ENCODE data around the gene GPR135.

Gene GPR135, protein sequence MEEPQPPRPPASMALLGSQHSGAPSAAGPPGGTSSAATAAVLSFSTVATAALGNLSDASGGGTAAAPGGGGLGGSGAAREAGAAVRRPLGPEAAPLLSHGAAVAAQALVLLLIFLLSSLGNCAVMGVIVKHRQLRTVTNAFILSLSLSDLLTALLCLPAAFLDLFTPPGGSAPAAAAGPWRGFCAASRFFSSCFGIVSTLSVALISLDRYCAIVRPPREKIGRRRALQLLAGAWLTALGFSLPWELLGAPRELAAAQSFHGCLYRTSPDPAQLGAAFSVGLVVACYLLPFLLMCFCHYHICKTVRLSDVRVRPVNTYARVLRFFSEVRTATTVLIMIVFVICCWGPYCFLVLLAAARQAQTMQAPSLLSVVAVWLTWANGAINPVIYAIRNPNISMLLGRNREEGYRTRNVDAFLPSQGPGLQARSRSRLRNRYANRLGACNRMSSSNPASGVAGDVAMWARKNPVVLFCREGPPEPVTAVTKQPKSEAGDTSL

DNA sequence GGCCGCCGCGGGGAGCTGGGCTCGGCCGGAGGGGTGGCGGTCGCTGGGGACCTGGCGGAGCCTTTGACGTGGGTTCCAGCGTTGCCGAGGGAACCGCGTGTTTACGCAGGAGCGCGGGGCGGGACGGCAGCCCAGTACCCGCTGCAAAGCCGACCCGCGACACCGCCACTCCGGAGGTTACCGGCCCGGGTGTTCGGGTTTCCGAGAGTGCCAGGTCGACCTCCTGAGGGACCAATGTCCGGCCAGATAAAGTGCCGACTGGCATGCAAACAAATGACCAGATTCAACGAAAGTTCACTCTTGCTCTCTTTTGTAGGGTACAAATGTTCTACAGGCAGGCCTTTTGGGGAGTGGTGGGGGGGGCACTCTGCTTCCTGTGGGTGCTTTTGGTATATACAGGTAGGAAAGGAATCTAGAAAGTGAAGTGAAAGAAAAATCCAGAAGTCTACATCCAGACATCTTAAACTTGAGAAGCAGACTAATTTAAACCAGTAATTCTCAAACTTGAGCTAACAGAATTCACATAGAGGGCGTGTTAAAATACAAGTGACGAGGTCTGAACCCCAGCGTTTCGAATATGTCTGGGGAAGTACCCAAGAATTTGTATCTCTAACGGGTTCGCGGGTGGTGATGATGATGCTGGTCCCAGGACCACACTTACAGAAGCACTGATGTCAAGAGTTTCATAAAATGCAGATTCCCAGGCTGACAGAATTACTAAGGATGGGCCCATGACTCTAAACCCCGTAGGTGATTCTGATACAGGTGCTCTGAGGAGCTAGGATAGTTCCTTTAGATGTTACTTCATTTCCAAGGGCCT is at the start of gene GPR135:
Gene GPR135 (minus strand): TSS at position 65 of the 820 bp plus-strand sequence. CDS start 154 bp downstream, outside the sequence.
- peak in 33 of 56 donors; percentile 27 to 83 (median 63) for DNase-seq

DNA sequence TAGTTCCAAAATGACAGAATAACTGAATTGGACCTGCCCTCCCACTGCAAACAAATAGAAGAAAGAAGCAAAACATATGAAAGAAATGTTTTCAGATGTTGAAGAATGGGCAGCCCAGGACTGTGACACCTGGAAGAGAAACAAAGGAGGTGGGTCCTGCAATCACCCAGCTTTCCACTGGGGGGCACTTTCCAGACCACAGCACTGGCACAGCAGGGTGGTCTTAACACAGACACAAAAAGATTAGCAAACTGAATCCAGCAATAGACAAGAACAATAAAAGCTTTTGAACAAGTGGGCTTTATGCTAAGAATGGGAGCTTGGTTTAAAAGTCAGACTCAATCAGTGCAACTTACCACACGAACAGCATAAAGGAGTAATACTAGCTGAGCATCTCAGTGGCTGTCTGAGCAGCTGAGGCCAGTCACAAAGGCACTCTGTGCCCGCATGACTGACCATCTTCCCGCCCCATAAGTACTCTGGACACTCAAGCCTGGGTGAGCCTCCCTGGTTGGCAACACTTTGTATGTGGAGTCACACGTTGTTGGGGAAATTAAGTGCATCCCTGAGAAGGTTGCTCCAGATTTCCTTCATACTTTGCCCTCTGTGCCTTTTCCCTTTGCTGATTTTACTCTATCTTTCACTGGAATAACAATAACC is 46.9 kb upstream of the GPR135 start:
- DNase-seq = peak in 2 of 56 donors; percentile 1 to 4

DNA sequence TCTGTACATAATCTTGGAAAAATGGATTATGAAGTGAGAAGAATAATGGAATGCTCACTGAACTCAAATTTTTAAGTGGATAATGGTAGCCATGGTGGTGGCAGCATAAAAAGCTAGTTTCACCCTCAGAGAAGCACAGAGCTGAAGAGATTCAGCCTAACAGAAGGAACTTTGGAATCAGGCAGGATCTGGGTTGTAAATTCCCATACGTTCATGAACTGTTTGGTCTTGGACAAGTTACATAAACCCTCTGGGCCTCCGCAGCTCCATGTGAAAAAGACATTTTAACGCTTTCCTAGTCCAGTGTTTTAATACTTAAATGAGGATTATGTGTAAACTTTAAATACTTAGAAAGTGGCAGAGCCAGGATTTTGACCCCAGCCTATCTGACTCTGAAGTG is 45.8 kb upstream of the GPR135 start:
- DNase-seq = no peak

DNA sequence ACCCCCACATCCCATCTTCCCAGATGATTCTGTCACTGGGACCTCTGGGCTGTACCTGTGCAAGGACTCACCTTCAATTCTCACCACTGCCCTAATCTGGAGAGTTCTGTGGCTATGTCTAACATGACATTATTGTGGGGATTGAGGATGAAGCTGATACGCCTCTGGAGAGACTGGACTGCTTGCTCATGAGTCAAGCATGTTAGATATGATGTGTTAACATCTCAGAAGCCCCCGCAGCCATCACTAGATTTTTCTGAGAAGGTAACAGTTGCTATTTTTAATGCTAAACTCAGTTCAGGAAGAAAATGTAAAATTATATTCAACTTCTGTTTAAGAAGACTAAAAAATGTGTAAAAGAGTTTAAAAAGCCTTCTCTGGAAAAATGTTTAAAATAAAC is 44.8 kb upstream of the GPR135 start:
- no peak for DNase-seq

DNA sequence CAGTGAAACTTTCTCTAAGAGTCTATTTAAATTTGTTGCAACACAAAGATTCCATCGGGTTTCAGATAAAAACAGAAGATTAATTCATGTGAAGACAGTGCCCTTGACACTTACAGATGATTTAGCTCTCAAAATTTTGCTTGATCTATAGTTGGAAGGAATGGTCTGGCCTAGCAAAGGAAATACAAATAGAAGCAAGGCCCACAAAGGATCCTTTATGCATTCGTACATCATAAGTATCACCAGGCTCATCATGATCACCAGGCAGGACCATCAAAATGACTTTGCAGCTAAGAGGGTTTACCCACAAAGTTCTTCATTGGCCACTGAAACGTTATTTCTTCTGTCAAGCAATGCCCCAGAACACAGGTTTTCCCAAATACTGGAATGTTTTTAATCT is 43.9 kb upstream of the GPR135 start:
- DNase-seq = no peak

DNA sequence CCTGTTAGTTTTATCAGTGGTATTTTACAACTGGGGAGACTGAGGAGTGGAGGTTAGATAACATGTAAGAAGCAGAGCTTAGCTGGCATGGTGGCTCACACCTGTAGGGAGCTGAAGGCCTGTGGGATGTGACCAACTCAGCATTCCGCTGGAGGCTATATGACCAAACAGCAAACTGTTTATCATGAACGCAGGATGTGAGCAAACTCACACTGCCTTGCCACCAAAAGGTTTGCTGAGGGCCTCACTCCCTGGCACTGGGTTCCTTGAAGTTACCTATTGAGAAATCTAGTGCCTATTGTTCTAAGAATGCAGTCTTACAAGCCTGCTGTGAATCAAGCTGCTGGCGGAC is 42.5 kb upstream of the GPR135 start:
- no peak for DNase-seq

DNA sequence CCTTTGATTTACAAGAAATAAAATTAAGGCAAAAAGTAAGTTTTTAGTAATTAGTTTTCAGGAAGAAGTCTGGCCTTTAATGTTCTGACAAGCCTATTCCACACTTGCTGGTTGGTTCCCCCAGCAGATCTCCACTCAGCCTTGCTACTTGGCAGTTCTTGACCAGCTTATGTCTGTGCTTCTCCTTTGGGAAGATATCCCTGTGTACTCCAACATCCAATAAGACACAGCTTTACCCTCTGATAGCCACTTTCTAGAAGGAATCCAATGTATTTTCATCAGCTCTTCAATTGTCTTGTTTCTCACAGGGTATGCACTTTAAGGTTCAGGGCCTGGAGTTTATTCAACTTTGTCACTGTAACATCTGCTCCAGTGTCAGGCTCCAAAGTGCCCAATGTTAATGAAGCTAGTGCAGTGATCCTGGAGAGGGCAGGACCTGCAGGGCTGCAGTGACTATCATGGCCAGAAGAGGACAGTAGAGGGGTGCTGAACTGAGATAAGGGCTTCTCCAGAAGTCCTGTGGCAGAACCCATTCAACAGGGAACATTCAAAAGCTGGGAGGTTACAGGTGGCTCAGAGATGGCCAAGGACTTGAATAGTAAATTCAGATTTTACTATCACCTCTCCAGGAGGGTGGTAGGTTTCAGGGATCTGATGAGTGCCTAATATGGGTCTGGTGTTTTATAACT is 42.0 kb upstream of the GPR135 start:
- DNase-seq = peak in 17 of 56 donors; percentile 1 to 48 (median 12)

DNA sequence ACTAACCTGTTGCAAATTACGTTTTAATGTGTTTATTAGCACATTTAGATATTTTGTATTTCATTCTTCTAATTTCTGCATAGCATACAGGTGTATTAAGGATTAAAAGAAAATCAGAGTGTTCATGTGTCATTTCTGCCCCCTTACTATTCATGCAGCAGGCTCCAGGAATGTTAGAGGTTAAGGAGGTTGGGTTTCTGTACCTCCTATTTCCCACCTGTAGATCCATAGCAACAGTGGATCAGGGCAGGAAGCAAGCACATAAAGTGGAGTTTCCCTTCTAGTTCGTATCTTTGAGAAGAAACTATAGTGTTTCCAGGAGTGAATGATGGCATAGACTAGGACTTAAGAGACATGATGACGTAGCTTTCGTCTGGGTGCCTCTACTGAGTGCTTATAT is 38.1 kb upstream of the GPR135 start:
- no peak for DNase-seq

DNA sequence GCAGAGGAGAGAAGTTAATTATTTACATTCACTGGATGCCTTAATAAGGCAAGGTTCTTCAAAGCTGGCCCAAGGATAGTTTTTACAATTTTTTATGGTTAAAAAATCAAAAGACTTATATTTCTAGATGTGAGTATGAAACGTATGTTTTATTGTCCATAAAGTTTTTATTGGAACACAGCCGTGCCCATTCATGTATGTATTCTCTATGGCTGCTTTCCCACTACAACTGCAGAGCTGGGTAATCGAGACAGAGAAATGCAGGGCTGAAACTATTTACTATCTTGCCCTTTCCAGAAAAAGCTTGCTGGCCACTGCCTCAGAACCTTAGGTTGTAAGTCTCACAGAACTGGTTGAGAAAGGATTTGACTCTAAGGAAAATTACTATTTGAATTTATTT is 35.6 kb upstream of the GPR135 start:
- no peak for DNase-seq

DNA sequence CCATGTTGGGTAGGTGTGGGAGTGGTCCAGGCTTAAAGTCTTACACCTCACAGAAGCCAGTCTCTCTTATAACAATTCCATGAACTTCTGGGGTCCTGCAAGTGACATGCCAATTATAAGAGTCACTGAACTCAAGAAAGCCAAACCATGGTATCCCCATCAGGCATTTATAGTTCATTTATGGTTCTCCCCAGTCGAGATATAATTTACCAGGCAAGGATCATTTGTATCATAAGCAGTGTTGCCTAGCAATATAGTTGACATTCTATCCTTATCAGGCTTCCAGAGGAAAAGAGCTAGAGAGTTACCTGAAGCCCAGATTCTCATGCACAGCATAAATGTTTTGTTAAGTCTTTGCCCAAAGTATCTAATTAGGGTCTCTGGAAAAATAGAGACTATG is 27.2 kb upstream of the GPR135 start:
- DNase-seq = no peak

DNA sequence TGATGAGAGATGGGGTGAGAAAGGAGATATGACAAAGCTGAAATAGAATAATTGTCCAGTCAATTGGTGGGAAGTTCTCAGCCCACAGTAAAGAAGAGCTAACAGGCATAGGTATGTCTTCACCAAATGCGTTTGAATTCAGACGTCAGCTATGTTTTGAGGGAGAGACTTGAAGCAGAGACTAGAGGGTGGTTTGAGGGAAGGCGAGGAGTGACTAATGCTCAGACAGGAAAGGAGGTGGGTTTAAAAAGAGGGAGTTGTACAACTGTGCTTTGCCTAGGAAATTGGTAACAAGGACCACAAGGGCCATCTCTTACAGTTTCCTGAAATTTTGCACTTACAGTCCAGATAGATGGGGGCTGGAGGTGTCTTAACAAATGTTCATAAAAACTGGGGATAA is 25.6 kb upstream of the GPR135 start:
- no peak for DNase-seq

DNA sequence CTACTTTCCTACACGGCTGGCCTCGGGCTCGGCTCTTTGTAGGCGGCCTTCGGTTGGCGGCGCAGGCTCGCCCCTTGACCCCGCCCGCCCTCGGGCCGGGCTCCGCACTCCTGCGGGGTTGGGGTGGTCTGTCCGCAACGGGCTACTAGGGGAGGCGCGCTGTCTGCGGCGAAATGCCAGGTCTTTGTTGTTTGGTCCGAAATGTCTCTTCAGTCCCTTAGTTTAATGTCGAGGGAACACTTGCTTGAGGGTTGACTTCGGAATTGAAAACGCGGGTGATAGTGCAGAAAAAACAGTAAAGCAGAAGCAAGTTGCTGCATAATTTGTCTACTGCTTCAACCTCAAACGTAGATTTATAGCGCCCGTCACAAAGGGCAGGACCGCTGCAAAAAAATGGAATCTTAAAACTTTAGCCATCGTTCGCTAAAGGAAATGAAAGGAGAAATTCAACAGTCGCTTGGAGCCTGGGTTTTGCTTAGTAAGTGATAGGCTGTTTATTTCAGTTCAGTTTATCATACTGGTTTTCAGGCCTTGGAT is 19.5 kb upstream of the GPR135 start:
- no peak for DNase-seq

DNA sequence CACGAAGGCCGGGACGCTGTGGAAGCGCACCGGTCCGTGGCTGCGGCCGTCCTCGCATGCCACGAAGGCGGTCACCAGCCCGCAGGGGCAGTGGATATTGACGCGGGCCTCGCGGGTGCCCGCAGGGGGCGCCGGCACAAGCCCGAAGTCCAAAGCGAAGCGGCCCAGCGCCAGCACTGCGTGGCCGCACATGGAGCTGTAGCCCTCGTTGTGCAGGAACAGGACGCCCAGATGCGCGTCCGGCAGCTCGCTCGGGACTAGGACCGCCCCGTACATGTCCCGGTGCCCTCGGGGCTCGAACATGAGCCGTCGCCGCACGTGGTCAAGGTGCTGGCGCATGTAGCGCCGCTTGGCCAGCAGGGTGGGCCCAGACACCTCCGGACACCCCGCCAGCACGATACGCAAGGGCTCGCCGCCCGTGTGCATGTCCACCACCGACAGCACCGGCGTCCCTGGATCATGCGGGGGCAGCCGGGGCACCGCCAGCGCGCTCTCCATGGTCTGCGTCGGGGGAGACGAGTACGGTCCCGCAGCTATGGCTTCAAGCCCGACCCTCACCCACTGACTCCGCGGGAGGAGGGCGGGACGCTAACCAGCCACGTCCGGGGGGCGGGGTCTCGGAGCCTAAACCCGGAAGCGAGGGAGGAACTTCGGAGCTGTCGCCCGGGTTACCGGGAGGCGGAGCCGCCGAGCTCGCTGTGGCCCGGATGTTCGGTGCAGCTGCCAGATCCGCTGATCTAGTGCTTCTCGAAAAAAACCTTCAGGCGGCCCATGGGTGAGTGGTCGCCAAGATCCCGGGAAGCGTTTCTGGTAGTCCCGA is 18.8 kb upstream of the GPR135 start, which contains the start of the genes JKAMP and L3HYPDH:
Gene JKAMP (plus strand): TSS at position 699 of the 820 bp plus-strand sequence. CDS start 73 bp downstream, at position 772.
Gene L3HYPDH (minus strand): TSS at position 590 of the 820 bp plus-strand sequence. CDS start 92 bp downstream, at position 498.
- peak; percentile 75 to 98 (median 92) for DNase-seq

DNA sequence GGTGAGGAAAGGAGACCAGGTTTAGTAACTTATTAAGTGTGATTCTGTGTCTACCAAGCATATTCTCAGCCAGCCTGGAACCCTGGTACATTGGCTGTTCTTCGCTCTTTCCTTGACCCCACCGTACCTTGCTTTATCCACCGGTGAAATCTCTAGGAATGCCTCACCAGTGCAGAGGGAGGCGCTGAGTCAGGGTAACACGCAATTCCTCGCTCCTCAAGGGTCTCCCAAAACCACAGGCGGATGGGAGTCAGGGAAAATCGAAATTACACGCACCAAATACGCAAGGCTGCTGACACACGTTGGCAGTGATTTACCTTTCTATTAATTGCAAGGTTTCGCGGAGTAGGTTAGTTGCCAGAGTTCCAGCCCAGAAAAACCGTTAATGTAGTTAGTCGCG is 18.2 kb upstream of the GPR135 start:
- peak in 4 of 56 donors; percentile 14 to 47 (median 33) for DNase-seq

DNA sequence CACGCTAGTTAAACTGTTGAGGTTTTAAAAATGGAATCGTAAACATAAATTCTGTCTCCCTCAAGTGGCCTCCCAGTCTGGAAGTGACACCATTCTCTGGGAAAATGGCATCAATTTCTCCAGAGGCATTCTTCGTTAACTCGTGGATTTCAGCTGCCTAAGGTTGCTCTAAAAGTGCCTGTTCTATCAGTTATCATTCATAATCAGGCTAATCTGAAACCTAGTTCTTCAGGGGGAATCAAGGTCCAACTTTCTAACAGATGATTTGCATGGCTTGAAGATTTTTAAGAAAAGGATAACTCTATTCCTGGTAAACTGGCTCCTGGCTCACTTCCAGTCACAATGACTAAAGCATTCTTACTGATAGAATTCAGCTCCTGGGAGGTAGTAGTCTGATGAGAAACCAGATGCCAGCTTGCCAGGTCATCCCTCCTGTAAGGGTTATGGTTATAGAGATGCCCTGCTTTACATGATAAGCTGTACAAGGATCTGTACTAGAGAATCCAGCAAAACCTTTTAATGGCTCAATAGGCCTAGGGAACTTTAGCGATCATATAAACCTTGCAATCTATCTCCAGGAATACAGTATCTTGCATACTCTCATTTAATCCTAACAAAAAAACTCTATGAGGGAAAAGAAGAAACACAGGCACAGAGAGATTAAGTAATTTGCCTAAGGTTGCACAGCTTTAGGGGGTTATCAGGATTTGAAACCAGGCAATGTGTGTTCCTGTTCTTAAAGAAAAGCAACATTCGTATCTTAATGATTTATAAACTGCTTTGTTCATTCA is 17.6 kb upstream of the GPR135 start:
- DNase-seq = peak in 5 of 56 donors; percentile 11 to 34 (median 17)

DNA sequence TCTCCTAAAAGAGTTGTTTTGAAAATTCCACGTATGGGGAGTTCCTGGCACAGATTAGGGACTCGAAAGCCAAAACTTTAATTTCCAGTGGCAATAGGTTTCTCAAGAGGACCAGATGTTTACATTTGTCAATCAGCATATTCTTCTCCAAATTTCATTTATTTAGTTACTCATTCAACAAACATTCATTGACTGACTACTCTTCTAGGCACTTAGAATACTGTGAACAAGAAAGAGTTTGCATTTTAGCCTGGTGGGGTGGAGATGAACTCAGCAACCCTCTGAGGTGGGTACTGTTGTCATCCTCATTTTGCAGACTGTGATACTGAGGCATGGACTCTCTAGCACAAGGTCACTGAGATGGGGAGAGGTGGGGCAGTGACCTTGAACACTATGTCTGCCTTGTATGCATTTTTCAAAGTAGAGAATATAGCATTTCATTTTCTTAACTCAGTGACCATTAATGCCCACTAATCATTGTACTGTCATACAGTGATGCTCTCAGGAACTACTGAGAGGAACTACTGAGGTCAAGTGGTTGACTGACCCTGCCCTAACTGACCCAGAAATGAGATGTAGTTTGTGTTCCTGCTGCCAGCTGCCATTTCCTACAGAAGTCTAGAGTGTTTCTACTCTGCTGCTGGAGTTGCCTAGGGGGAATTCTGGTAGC is 16.8 kb upstream of the GPR135 start:
- no peak for DNase-seq

DNA sequence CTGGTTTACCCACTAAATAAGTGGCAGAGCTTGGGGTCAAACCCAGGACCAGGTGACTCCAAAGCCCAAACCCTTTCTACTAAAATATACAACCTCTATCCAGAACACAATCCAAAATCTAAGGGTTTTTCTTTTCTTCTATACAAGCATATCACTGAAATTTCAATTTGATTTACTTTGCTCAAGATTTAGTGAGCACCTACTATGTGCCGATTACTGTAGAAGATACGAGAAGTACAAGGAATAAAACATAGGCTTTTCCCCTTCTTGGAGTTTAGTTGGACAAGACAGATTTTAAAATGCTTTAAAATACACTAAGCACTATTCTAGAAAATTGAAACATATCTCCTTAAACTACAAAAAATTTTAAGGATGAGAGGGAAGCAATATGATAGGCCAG is 16.2 kb upstream of the GPR135 start:
- DNase-seq = no peak

DNA sequence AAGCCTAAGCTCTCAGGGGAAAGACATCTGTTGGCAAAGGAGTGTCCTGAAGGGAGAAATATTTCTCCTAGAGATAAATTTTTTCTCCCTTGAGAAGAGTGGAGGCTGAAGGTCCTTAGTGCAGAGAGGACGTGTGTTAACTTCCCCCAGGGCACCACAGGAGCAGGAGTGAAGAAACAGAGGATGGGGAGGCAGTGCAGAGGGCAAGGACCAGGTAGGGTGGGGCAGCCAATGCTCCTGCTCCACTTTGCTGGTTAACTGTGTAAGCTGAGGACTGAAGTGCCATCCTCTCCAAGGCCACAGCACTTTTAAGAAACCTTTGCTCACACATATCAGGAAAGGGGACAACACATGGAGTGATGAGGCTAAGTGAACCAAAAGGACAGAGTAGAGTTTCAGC is 15.0 kb upstream of the GPR135 start:
- no peak for DNase-seq

Measured in amygdala (tissue), 56 donors.